ENCODE results near the gene AK3. TPM values are rescaled to one million over a fixed set of nuclear protein-coding genes. Genes with fewer than 3 reads are reported as not detected.

Gene AK3
- total and polyA plus RNA-seq, 9 of the 15 experiments (the other 6 are each of a cell fraction or from before 2014, with no cell fraction given) = 12.2 to 78.6 (median 41.8) TPM

GRCh38 chr9:4668604-4669003, 72.4 kb downstream of the AK3 start:
- no peaks in the 10 kb centered on the region for H3K36me3 ChIP-seq (ENCODE audit: control insufficient read depth, insufficient read depth, low read length)
- no peaks in the 10 kb centered on the region for H4K20me1 ChIP-seq (replicated peaks; ENCODE audit: control insufficient read depth, insufficient read depth, low read length)
- in situ Hi-C loops (cut with MboI) (no loop called here), intact Hi-C loops (cut with micrococcal nuclease) (no loop called here)
- H3K79me2 ChIP-seq (ENCODE audit: control insufficient read depth, insufficient read depth, low read length) = peaks cover under 1% of the 10 kb centered on the region; the same call in 2 of the 3 replicates
- no peak overlapping the region for H3K4me3 ChIP-seq
- POLR2A ChIA-PET = no interaction called here
- H3K4me1 ChIP-seq (replicated peaks in 1 of 2; ENCODE audit: control insufficient read depth in 2 of 2, insufficient read depth in 2 of 2, low read length in 2 of 2) = peaks cover 5 to 6% of the 10 kb centered on the region in 2 experiments; a peak in 2 of 5 replicates
- H3K4me2 ChIP-seq (ENCODE audit: insufficient read depth, low read length) = no peak overlapping the region
- H3K9ac ChIP-seq (ENCODE audit: insufficient read depth in 1 of 2, low read depth in 2 of 2, low read length in 2 of 2) = no peak overlapping the region
- peak; percentile 31; the same call in 2 of the 3 replicates for ATAC-seq
- BruUV-seq (replicated peaks) = no TSS peak
- H2AFZ ChIP-seq (ENCODE audit: low read depth, low read length) = no peak overlapping the region
- TF ChIP-seq ZNF253 (CRISPR knock-in tag; conservative IDR thresholded peaks at IDR 0.05) = no peak
- no peak for TF ChIP-seq POLR2H (tag; IDR thresholded peaks at IDR 0.05; ENCODE audit: low read depth)
- no peaks in the 10 kb centered on the region for H3K9me1 ChIP-seq (ENCODE audit: control insufficient read depth, insufficient read depth, low read length)
- H3K27ac ChIP-seq (ENCODE audit: extremely low read depth, low read depth, low read length) = no peak overlapping the region
- FAIRE-seq = no peak
- no peaks in the 10 kb centered on the region for H3K9me3 ChIP-seq (replicated peaks; ENCODE audit: control insufficient read depth, insufficient read depth, low read depth, low read length)
- WGBS (ENCODE audit: insufficient coverage, low coverage, missing lambda C conversion rate) = 15% methylated on average over 2 of the region's 2 CpGs
- DNase-seq (ENCODE audit: extremely low read depth in 1 of 4, low spot score in 3 of 4) = no peak
- no peaks in the 10 kb centered on the region for H3K27me3 ChIP-seq (ENCODE audit: control insufficient read depth in 2 of 2, insufficient read depth in 2 of 2, low read length in 2 of 2)
- CTCF ChIA-PET (ENCODE audit: low intra/inter-chr PET ratio) = no interaction called here

GRCh38 chr9:4667681-4668080, 73.3 kb downstream of the AK3 start:
- peaks cover 10% of the 10 kb centered on the region for H3K79me2 ChIP-seq (ENCODE audit: control insufficient read depth, insufficient read depth, low read length)
- no peaks in the 10 kb centered on the region for H3K9me1 ChIP-seq (ENCODE audit: control insufficient read depth, insufficient read depth, low read length)
- FAIRE-seq = no peak
- WGBS (ENCODE audit: insufficient coverage, low coverage, missing lambda C conversion rate) = 73% methylated on average over 1 of the region's 1 CpG
- in situ Hi-C loops (cut with MboI) = no loop called here
- H3K9ac ChIP-seq (ENCODE audit: insufficient read depth in 1 of 2, low read depth in 2 of 2, low read length in 2 of 2) = no peak overlapping the region
- no peak overlapping the region for H3K27ac ChIP-seq (ENCODE audit: extremely low read depth, low read depth, low read length)
- H3K27me3 ChIP-seq (ENCODE audit: control insufficient read depth in 2 of 2, insufficient read depth in 2 of 2, low read length in 2 of 2) = no peaks in the 10 kb centered on the region
- DNase-seq (ENCODE audit: extremely low read depth in 1 of 4, low spot score in 3 of 4) = no peak
- no TSS peak for BruUV-seq (replicated peaks)
- H3K36me3 ChIP-seq (ENCODE audit: control insufficient read depth, insufficient read depth, low read length) = no peaks in the 10 kb centered on the region
- peaks cover 10 to 14% of the 10 kb centered on the region in 2 experiments; a peak in 4 of 5 replicates for H3K4me1 ChIP-seq (replicated peaks in 1 of 2; ENCODE audit: control insufficient read depth in 2 of 2, insufficient read depth in 2 of 2, low read length in 2 of 2)
- no peaks in the 10 kb centered on the region for H3K9me3 ChIP-seq (replicated peaks; ENCODE audit: control insufficient read depth, insufficient read depth, low read depth, low read length)
- intact Hi-C loops (cut with micrococcal nuclease) = no loop called here
- no peaks in the 10 kb centered on the region for H4K20me1 ChIP-seq (replicated peaks; ENCODE audit: control insufficient read depth, insufficient read depth, low read length)
- CTCF ChIA-PET (ENCODE audit: low intra/inter-chr PET ratio) = no interaction called here
- H2AFZ ChIP-seq (ENCODE audit: low read depth, low read length) = no peak overlapping the region
- ATAC-seq = no peak
- POLR2A ChIA-PET = no interaction called here
- H3K4me3 ChIP-seq = no peak overlapping the region
- no peak overlapping the region for H3K4me2 ChIP-seq (ENCODE audit: insufficient read depth, low read length)
- TF ChIP-seq MYBL2 (IDR thresholded peaks at IDR 0.05; ENCODE audit: low read depth) (no peak), MYBL2 (CRISPR knock-in tag; IDR thresholded peaks at IDR 0.05; ENCODE audit: borderline replicate concordance) (no peak), XRCC5 (IDR thresholded peaks at IDR 0.05; ENCODE audit: low read depth, low read length) (no peak), SAFB (IDR thresholded peaks at IDR 0.05; ENCODE audit: borderline replicate concordance, low read depth, low read length) (no peak), NFYB (IDR thresholded peaks at IDR 0.05; ENCODE audit: extremely low read depth, insufficient read length) (no peak), ZNF121 (CRISPR knock-in tag; conservative IDR thresholded peaks at IDR 0.05) (no peak), NCOA1 (IDR thresholded peaks at IDR 0.05; ENCODE audit: low read depth) (no peak), GATA2 (CRISPR knock-in tag; IDR thresholded peaks at IDR 0.05) (no peak), RFX7 (CRISPR knock-in tag; IDR thresholded peaks at IDR 0.05) (no peak), MAFG (tag; conservative IDR thresholded peaks at IDR 0.05) (no peak), PHB (CRISPR knock-in tag; IDR thresholded peaks at IDR 0.05) (no peak), HES1 (IDR thresholded peaks at IDR 0.05; ENCODE audit: low read depth) (no peak), KDM2B (CRISPR knock-in tag; IDR thresholded peaks at IDR 0.05) (no peak), PTBP1 (IDR thresholded peaks at IDR 0.05; ENCODE audit: low read depth, low read length) (no peak), RUNX1 (IDR thresholded peaks at IDR 0.05; ENCODE audit: low read depth) (no peak), ZNF184 (CRISPR knock-in tag; IDR thresholded peaks at IDR 0.05) (no peak)

Data from K562 (cell line).